Activated CD8-positive, alpha-beta memory T cell treated with anti-CD3 and anti-CD28 coated beads for 1 hour (primary cell): Measurements from ENCODE around the gene BRSK2.
"Not testable (repeated sequence)": the region's sequence is repeated elsewhere in the genome, so short reads cannot be mapped to it uniquely, and the experiment has no call there.

Experiments used
- DNase-seq, 2 donors: peaks; one replicate each; pipeline ENCODE4 v3.0.0-alpha.2; 2020; ENCODE audit warnings: low read depth in 1 of 2; ENCODE audit errors: extremely low read depth in 1 of 2

BRSK2 gene

GRCh38 chr11:1406571-1407485 is 17.1 kb downstream of the BRSK2 start:
- DNase-seq, result no peak

GRCh38 chr11:1407668-1408067 is 17.9 kb downstream of the BRSK2 start:
- no peak for DNase-seq

GRCh38 chr11:1408346-1408745 is 18.6 kb downstream of the BRSK2 start:
- DNase-seq, result no peak

- no peak for DNase-seq
Observed at GRCh38 chr11:1409108-1409851, 19.5 kb downstream of the BRSK2 start.

- not testable (repeated sequence) for DNase-seq
Observed at GRCh38 chr11:1409852-1410125, 20.1 kb downstream of the BRSK2 start.

- DNase-seq, result no peak
Observed at GRCh38 chr11:1410366-1411291, 20.9 kb downstream of the BRSK2 start.

GRCh38 chr11:1411301-1411700 is 21.6 kb downstream of the BRSK2 start:
- DNase-seq, result no peak

GRCh38 chr11:1411739-1412138 is 22.0 kb downstream of the BRSK2 start:
- not testable (repeated sequence) for DNase-seq

- DNase-seq, result no peak
Observed at GRCh38 chr11:1412377-1413095, 22.8 kb downstream of the BRSK2 start.

GRCh38 chr11:1414650-1415049 is 24.9 kb downstream of the BRSK2 start:
- no peak for DNase-seq

GRCh38 chr11:1415631-1416030 is 25.9 kb downstream of the BRSK2 start:
- no peak for DNase-seq

GRCh38 chr11:1418192-1418795 is 28.6 kb downstream of the BRSK2 start:
- not testable (repeated sequence) for DNase-seq

GRCh38 chr11:1419811-1420210 is 30.1 kb downstream of the BRSK2 start:
- no peak for DNase-seq

- no peak for DNase-seq
Observed at GRCh38 chr11:1421291-1421690, 31.6 kb downstream of the BRSK2 start.

GRCh38 chr11:1422481-1422880 is 32.7 kb downstream of the BRSK2 start:
- no peak for DNase-seq

GRCh38 chr11:1422981-1423380 is 33.2 kb downstream of the BRSK2 start:
- no peak for DNase-seq

- DNase-seq, result not testable (repeated sequence)
Observed at GRCh38 chr11:1423406-1423805, 33.7 kb downstream of the BRSK2 start.

- DNase-seq, result no peak
Observed at GRCh38 chr11:1425006-1425405, 35.3 kb downstream of the BRSK2 start.

- DNase-seq, result no peak
Observed at GRCh38 chr11:1425439-1425838, 35.7 kb downstream of the BRSK2 start.

- DNase-seq, result no peak
Observed at GRCh38 chr11:1428762-1429316, 39.1 kb downstream of the BRSK2 start.
